GM18868 (cell line): ENCODE measurements around the gene UTS2.

ENCODE experiments used
- ATAC-seq: cut with Tn5 transposase; IDR thresholded peaks from one replicate; pipeline ENCODE4 v1.9.1; 2021; ENCODE audit warnings: mild to moderate bottlenecking, moderate library complexity; ENCODE audit not compliant: unreplicated experiment

UTS2 gene

DNA sequence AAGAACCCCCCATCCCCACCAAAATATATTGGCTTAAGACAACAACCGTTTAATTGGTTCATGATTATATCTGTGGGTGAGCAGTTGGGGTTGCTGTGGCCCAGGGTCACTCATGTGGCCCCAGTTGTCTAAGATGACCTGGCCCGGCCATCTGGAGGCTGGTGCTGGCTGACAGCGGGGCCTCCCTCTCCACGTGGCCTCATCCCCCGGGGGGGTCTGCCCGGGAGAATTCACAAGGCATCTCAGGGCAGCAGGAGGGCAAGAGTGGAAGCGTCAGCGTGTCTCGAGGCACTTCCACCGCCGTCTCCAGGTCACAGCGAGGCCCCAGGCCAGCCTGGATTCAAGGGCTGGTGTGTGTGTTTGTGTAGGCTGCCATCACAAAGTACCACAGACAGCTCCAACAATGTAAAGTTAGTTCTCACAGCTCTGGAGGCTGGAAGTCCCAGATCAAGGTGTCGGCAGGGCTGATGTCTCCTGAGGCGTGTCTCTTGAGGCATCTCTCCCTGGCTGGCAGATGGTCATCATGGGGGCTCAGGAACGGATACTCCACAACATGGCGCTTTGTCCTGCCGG is 11.0 kb upstream of the UTS2 start:
- no peak for ATAC-seq

DNA sequence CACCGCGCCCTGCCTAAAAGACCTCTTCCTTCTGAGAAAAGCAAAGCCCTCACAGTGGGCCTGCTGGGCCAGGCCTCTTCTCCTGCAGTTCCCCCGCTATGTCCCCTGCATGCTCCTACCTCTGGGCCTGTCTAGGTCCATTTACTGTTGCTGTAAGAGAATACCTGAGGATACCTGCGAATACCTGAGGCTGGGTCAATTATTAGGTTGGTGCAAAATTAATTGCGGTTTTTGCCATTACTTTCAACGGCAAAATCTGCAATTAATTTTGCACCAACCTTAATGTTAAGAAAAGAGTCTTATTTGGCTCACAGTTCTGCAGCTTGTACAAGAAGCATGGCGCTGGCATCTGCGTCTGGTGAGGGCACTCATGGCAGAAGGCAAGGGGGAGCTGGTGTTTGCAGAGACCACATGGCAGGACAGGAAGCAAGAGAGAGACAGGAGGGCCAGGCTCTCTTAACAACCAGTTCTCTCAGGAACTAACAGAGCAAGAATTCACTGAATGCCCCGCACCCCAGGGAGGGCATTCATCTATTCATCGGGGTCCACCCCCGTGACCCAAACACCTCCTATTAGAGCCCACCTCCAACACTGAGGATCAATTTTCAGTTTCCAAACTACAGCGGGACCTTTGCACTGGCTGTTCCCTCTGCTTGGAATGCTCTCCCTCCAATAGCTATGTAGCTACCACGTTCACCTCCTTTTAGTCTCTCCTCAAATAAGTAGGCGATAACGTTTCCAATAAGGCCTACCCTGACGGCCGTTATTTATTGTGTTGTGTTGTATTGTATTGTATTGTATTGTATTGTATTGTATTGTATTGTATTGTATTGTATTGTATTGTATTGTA is 9.6 kb upstream of the UTS2 start:
- no peak for ATAC-seq

DNA sequence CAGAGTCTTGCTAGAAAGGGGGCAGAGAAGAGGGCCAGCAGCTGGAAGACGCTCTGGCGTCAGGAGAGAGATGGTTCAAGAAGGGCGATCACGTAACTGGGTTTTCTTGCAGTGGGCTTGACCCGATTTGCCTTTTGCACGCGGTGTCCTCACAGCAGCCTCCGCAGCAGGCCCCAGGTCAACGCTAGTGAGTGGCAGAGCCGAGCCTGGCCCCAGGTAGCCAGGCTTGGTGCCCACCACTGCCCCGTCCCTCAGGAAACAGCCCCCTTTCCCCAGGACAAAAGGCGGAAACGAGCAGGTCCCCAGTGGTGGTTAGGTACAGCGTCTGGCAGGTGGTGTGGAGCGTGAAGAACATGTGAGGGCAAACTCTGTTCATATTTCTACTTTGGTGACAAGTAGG is 8.6 kb upstream of the UTS2 start:
- no peak for ATAC-seq

DNA sequence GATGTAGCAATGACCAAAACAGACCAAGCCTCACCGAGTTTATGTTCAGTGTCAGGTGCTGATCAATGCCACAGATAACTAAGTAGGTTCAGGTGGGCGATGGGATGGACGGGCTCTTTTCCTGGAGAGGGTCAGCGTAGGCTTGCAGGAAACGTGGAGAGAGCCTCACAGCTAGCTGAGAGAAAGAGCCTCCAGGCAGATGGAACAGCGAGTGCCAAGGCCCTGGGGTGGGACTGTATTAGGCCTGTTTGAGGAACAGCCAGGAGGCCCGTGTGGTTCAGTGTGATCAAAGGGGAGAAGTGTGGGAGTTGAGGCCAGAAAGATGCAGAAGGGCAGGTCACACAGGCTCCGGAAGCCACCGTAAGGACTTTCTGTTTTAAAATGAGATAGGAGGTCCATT is 7.3 kb upstream of the UTS2 start:
- no peak for ATAC-seq

DNA sequence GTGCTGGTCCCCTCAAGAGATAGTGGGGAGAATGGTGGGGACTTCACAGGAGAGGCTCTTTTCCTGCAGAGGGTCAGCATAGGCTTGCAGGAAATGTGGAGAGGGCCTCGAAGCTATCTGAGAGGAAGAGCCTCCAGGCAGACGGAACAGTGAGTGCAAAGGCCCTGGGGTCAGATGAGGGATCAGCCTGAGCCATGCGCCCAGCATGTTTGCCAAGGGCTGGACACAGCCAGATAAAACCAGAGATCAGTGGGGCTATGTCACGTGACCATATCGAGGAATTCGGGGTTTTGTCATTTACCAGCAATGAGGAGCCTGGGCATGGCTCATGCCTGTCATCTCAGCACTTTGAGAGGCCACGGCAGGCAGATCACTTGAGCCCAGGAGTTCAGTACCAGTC is 6.5 kb upstream of the UTS2 start:
- no peak for ATAC-seq

DNA sequence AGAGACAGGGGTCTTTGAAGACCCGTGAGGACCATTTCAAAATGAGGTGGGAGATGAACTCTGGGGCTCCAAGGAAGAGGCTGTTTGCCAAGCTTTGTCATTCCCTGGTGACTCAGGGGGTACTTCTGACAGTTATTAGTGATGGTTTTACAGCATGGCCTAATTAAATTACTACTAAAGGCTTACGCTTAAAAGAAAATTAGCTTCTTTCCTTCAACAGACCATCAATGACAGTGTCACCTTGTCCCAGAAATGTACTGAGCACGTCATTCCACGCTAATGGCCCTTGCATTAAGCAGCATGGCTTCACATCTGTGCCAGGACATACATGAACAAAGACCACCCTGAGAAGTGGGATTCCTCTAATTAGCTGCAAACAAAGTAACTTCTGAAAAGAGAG is 5.1 kb upstream of the UTS2 start:
- no peak for ATAC-seq

DNA sequence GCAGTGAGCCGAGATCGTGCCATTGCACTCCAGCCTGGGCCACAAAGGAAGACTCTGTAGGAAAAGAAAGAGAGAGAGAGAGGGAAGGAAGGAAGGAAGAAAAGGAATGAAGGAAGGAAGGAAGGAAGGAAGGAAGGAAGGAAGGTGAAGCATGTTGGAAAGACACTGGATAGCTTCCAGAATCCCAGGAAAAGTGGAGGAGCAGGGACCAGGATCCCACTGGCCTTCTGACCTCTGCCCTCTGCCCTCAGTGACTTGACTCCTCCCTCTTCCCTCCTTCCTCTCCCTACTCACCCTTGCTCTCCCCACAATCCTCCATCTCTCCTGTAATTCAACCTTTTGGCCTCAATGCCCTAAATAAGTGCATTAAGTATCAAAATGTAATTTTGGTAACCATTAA is 4.1 kb upstream of the UTS2 start:
- no peak for ATAC-seq

DNA sequence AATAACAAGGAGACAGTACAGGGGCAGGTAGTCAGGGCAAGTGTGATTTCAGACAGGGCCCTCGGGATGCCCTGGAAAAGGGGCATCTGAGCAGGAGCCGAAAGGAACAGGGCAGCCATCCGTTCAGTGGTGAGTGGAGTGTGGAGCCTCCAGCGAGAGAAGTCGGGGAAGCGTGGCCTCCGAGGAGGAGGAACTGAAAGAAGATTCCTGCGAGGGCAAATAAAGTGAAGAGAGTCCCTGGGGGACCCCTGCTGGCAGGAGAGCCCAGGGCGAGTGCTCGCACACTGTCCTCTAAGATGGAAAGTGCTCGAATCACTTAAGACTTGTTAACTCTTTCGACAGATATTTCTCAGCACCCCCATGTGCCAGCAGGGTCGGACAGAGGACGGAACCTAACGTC is 3.5 kb upstream of the UTS2 start:
- ATAC-seq, result no peak

DNA sequence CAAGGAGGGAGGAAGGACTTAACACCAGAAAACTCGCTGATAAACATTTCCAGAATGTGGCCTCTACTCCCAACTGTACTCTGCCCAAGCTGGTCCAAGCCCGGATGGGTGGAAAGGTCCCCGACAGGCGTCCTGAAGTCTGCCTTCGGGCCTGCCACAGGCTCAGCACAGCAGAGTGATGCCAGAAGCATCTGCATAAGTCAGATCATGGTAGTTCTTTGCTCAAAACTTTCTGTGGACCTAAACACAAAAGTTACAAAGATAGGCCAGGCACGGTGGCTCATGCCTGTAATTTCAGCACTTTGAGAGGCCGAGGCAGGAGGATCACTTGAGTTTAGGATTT is 790 bp upstream of the UTS2 start:
- ATAC-seq, result no peak

DNA sequence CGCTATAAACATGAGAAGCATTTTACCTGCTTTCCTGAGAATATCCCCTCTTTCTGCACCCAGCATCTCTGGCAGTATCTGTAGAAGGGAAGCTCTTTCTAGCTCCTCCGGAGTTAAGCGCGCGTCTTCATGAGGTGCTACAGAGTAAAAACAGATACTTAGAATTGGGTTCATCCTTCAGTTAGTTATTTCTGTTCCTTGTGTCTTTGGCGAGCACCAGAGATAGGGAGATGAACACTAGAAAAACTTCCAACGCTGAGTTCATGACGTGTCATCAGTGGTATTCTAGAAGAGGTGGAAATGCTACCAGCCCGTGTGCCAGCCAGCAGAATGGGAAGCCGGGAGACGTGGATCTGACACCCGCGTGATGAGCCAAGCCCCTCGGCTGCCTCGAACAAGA is 2.1 kb downstream of the UTS2 start:
- ATAC-seq, result no peak

DNA sequence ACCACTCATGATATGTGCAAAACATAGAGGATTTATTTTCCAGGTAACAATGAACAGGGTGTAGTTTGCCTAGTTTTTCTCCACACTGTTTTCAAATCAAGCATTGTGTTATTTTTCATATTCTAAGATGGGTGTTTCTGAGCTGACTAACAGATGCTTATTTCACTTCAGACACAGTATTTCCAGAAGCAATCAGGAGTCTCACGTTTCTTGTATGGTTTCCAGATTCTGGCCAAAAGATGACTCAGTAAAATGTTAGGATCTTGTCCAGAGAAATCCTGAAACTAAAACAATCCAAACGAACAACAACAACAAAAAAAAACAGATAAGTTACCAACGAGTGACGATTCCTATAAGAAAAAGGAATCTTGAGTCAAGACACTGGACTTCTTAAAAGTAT is 5.3 kb downstream of the UTS2 start:
- no peak for ATAC-seq

DNA sequence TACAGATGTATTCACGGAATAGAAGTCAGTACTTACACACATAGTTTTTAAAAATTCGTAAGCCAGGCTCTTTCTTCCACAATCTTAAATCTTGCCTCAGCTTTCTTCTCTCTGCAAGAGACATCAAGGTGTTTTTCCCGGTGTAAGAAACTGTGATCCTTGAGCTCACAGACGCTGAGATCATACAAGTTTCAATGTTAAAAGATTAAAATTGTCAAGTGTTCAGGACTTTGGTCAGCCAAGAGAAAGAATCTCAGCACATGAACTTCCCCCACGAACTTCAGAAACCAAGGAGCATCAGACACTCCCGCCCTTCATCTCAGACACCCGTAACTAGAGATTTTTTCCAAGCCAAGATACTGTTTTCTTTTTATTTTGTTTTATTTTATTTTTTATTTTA is 6.2 kb downstream of the UTS2 start:
- no peak for ATAC-seq

DNA sequence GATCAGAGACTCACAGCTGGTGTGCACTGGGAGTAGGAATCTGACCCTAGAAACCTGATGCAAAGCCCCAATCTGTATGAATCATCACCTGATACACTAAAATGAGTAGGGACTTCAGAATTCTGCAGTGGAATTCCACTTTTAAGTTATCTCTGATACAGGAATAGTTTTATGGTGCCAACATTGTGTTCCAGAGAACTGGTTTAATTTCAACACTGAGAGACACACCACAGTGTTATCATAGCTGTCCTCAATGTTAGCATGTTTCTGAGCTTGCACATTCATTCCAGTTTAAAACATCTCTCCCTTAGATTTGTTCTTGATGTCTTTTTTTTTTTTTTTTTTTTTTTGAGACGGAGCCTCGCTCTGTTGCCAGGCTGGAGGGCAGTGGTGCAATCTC is 7.1 kb downstream of the UTS2 start:
- ATAC-seq, result no peak

DNA sequence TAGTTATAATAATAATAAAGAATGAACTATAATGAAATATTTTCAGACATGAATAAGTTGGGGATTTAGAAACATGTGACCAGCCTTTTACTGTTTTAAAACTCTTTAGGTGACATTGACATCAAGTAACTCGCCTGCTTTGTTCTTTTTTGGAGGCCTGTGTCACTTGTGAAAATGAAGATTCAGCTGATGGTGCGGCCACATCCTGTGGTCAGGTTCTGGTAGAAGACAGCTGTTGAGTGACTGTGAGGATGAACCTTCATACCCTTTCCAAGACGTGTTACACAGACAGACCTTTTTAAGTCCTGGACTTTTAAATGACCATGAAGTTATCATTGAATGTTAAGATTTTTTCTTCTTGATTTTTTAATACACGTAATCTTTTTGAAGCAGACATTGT is 10.3 kb downstream of the UTS2 start:
- no peak for ATAC-seq

DNA sequence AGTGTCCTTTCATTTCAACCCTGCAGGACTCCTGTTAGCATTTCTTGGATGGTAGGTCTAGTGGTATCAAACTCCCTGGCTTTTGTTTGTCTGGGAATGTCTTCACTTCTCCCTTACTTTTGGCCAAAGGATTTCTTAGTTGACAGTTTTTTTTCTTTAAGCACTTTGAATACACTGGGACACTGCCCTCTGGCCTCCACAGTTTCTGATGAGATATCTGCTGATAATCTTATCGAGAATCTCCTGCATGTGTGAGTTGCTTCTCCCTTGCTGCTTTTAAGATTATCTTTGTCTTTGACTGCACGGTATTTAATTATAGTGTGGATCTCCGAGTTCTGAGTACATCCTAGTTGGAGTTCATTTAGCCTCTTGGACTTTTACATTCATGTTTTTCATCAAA is 13.3 kb downstream of the UTS2 start:
- no peak for ATAC-seq

DNA sequence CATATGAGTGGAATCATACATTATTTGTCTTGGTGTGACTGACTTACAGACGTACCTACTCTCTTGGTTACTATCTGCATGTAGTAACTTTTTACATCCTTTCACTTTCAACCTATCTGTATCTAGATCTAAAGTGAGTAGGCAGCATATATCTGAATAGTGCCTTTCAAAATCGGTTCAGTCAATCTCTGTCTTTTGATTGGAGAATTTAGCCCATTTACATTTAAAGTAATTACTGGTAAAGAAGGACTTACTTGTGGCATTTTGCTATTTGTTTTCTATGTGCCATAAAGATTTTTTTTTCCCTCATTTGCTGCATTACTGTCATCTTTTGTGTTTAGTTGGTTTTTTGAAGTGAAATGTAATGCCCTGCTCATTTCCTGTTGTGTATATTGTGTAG is 14.2 kb downstream of the UTS2 start:
- ATAC-seq, result no peak

DNA sequence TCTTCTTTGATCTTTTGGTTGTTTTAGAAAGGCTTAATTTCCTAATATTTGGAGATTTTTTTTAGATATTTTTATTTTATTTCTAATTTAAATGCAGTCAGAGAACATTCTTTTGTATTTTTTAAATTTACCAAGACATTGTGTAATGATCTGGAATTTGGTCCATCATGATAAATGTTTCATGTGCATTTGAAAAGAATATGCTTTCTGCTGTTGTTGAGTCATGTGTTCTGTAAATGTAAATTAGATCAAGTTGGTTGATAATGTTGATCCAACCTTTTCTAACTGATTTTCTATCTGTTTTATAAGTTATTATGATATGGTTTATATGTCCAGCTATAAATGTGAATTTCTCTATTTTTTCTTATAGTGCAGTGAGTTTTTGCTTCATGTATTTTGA is 19.8 kb downstream of the UTS2 start:
- no peak for ATAC-seq

DNA sequence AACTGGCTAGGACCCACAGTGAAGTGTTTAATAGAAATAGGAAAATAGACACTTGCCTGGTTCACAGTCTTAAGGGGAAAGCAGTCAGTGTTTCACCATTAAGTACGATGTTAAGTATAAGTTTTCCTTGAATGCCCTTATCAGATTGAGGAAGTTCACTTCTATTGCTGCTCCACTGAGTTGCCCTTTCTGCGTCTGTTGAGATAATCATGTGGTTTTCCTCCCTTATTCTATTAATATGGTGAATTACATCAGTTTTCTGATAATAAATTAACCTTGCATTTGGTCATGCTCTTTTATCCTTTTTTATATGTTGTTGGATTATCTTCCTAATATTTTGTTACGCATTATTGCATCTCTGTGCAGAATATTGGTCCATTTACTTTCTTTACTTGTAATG is 21.4 kb downstream of the UTS2 start:
- no peak for ATAC-seq

DNA sequence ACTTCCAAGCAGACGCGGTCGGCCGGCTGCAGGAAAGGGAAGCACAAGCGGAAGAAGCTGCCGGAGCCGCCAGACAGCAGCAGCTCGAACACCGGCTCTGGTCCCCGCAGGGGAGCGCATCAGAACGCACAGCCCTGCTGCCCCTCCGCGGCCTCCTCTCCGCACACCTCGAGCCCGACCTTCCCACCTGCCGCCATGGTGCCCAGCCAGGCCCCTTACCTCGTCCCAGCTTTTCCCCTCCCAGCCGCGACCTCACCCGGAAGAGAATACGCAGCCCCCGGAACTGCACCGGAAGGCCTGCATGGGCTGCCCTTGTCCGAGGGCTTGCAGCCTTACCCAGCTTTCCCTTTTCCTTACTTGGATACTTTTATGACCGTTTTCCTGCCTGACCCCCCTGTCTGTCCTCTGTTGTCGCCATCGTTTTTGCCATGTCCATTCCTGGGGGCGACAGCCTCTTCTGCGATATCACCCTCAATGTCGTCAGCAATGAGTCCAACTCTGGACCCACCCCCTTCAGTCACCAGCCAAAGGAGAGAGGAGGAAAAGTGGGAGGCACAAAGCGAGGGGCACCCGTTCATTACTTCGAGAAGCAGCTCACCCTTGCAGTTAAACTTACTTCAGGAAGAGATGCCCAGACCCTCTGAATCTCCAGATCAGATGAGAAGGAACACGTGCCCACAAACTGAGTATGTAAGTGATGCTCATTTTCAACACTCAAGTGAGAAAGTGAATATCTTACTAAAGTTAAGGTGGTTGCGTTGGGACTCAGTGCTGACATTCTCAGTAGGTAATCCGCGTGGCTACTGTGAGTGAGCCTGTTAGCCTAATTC is 25.5 kb downstream of the UTS2 start:
- no peak for ATAC-seq

DNA sequence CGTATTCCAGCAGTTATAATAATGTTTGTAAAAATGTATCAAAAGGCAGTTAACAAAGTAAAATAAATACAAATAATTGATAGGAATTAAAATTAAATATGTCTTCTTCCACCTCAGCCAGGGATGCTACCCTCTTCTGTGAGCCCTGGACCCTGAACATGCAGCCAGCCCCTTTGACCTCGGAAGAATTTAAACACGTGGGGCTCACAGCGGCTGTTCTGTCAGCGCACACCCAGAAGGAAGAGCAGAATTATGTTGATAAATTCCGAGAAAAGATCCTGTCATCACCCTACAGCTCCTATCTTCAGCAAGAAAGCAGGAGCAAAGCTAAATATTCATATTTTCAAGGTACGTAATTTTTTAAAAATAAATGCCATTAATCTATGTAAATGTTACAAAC is 26.5 kb downstream of the UTS2 start:
- ATAC-seq, result no peak

DNA sequence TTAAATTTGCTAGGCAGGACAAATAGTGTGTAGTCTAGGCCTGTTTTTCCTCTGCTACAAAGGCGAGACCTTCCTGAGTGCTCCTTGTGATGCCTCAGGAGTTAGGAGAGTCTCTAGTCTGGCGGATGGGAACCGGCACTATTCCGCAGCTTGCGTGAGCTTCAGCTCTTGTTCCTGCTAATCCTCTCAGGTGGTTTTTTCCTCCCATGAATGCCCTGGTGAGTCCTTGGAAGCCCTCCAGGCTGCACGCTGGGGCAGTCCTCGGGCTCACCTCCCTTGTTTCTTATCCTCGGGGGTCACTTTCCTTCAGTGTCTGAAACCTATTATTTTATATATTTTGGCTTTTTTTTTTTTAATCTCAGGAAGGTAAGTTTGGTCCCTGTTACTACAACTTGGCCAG is 28.2 kb downstream of the UTS2 start:
- ATAC-seq, result no peak

DNA sequence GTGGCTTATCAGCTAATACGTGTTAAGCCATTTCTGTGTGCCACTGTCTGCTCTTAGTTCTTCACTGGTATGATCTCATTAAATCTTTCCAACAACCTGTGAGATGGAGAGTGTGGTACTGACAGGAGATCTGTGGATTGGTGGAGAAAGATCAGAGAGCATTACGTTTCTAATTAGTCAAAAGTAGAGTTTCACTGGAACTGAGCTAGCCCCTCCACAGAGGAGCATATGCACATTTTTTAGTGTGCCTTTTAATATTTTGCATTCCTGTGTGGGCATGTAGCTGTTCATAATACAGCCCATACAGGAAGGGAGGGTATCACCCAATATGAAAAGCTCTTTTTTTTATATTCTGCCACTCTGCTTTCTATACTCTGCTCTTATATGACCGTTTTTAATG is 31.6 kb downstream of the UTS2 start:
- ATAC-seq, result no peak
